ENCODE measurements around the gene PLD6.

Gene PLD6

DNA sequence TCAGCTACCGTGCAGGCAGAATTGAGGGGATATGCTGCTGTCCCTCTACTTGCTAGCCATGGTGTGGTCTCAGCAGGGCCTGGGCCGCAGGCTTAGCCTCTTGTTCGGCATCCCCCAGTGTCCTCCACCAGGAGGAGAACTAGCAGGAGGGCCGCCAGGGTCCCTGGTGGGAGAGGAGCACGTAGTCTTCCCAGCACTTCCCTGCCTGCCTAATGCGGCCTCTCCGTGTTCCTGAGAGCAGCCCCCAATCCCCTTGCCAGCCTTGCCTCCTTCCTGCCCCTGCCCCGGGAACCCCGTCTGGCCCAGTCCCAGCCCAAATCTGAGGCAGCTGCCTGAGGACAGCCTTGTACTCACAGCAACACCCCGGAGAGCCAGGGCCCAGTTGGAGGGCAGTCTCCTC is 38.1 kb downstream of the PLD6 start:
- H4K5ac ChIP-seq (ENCODE audit: low read length), result no peak overlapping the region
- no peak overlapping the region for H3K18ac ChIP-seq (ENCODE audit: low read length)
- no peak for DNase-seq
- H2BK15ac ChIP-seq (replicated peaks; ENCODE audit: low read depth), result no peak overlapping the region
- H3K79me1 ChIP-seq (ENCODE audit: low read length), result no peaks in the 10 kb centered on the region
- H3K79me2 ChIP-seq (ENCODE audit: control insufficient read depth, insufficient read depth, low read length), result no peaks in the 10 kb centered on the region
- H4K8ac ChIP-seq (ENCODE audit: low read depth, low read length), result no peak overlapping the region
- no peak overlapping the region for H3K4me3 ChIP-seq (ENCODE audit: low read length)
- no peak overlapping the region for H2BK120ac ChIP-seq (ENCODE audit: low read depth, low read length)
- H3K23ac ChIP-seq (ENCODE audit: low read length), result no peak overlapping the region
- no peaks in the 10 kb centered on the region for H3K4me1 ChIP-seq (ENCODE audit: control insufficient read depth, low read depth, low read length)
- H2AK5ac ChIP-seq (ENCODE audit: low read length), result no peak overlapping the region
- no peak overlapping the region for H3K9ac ChIP-seq (ENCODE audit: low read length)
- H3K36me3 ChIP-seq (ENCODE audit: control insufficient read depth, insufficient read depth, low read length), result peaks cover 1% of the 10 kb centered on the region
- no peak overlapping the region for H3K4me2 ChIP-seq (ENCODE audit: low read length)
- no peak overlapping the region for H3K56ac ChIP-seq (ENCODE audit: low read length)
- no peak overlapping the region for H3K4ac ChIP-seq (ENCODE audit: low read depth, low read length)
- no peak overlapping the region for H2BK5ac ChIP-seq (ENCODE audit: low read length)
- WGBS (ENCODE audit: extremely low coverage, insufficient coverage, low lambda C conversion rate), result no CpG with 5 or more reads among the region's 10 CpGs
- no peak overlapping the region for H3K27ac ChIP-seq (ENCODE audit: low read depth, low read length)
- no peaks in the 10 kb centered on the region for H3K27me3 ChIP-seq (ENCODE audit: insufficient read depth, low read length, poor library complexity)

DNA sequence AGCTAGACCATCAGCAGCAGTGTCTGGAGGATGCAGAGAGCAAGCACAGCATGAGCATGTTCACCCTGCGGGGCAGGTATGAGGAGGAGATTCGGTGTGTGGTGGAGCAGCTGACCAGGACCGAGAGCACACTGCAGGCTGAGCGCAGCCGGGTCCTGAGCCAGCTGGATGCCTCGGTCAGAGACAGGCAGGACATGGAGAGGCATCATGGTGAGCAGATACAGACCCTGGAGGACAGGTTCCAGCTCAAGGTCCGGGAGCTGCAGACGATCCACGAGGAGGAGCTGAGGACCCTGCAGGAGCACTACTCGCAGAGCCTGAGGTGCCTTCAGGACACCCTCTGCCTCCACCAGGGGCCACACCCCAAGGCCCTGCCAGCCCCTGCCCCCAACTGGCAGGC is 38.8 kb downstream of the PLD6 start:
- WGBS (ENCODE audit: extremely low coverage, insufficient coverage, low lambda C conversion rate), result no CpG with 5 or more reads among the region's 10 CpGs
- DNase-seq, result no peak
- Histone ChIP-seq H3K18ac (ENCODE audit: low read length) (no peak overlapping the region), H3K23ac (ENCODE audit: low read length) (no peak overlapping the region), H2BK120ac (ENCODE audit: low read depth, low read length) (no peak overlapping the region), H2AK5ac (ENCODE audit: low read length) (no peak overlapping the region), H4K5ac (ENCODE audit: low read length) (no peak overlapping the region), H3K79me2 (ENCODE audit: control insufficient read depth, insufficient read depth, low read length) (no peaks in the 10 kb centered on the region), H3K4me1 (ENCODE audit: control insufficient read depth, low read depth, low read length) (no peaks in the 10 kb centered on the region), H3K79me1 (ENCODE audit: low read length) (no peaks in the 10 kb centered on the region), H2BK5ac (ENCODE audit: low read length) (no peak overlapping the region), H2BK15ac (replicated peaks; ENCODE audit: low read depth) (no peak overlapping the region), H4K8ac (ENCODE audit: low read depth, low read length) (no peak overlapping the region), H3K27ac (ENCODE audit: low read depth, low read length) (no peak overlapping the region), H3K4me3 (ENCODE audit: low read length) (no peak overlapping the region), H3K36me3 (ENCODE audit: control insufficient read depth, insufficient read depth, low read length) (peaks cover 1% of the 10 kb centered on the region), H3K4ac (ENCODE audit: low read depth, low read length) (no peak overlapping the region), H3K27me3 (ENCODE audit: insufficient read depth, low read length, poor library complexity) (no peaks in the 10 kb centered on the region), H3K4me2 (ENCODE audit: low read length) (no peak overlapping the region), H3K56ac (ENCODE audit: low read length) (no peak overlapping the region), H3K9ac (ENCODE audit: low read length) (no peak overlapping the region)

DNA sequence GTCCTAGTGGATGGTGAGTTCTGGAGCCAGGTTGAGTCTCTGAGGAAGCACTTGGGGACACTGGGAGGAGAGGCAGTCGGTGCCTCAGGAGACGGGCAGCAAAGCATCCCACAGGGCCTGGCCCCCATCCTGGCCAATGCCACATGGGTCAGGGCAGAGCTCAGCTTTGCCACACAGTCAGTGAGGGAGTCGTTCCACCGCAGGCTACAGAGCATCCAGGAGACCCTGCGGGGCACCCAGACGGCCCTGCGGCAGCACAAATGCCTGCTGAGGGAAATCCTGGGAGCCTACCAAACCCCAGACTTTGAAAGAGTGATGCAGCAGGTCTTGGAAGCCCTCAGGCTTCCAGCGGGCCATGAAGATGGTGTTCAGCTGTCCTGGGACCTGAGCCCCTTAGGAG is 39.7 kb downstream of the PLD6 start:
- Histone ChIP-seq H2BK5ac (ENCODE audit: low read length) (no peak overlapping the region), H3K36me3 (ENCODE audit: control insufficient read depth, insufficient read depth, low read length) (no peaks in the 10 kb centered on the region), H4K5ac (ENCODE audit: low read length) (no peak overlapping the region), H2BK15ac (replicated peaks; ENCODE audit: low read depth) (no peak overlapping the region), H3K79me2 (ENCODE audit: control insufficient read depth, insufficient read depth, low read length) (no peaks in the 10 kb centered on the region), H3K27me3 (ENCODE audit: insufficient read depth, low read length, poor library complexity) (no peaks in the 10 kb centered on the region), H4K8ac (ENCODE audit: low read depth, low read length) (no peak overlapping the region), H3K79me1 (ENCODE audit: low read length) (no peaks in the 10 kb centered on the region), H3K4me3 (ENCODE audit: low read length) (no peak overlapping the region), H2AK5ac (ENCODE audit: low read length) (no peak overlapping the region), H3K18ac (ENCODE audit: low read length) (no peak overlapping the region), H3K4ac (ENCODE audit: low read depth, low read length) (no peak overlapping the region), H3K4me2 (ENCODE audit: low read length) (no peak overlapping the region), H3K4me1 (ENCODE audit: control insufficient read depth, low read depth, low read length) (no peaks in the 10 kb centered on the region), H3K23ac (ENCODE audit: low read length) (no peak overlapping the region), H2BK120ac (ENCODE audit: low read depth, low read length) (no peak overlapping the region), H3K56ac (ENCODE audit: low read length) (no peak overlapping the region), H3K27ac (ENCODE audit: low read depth, low read length) (no peak overlapping the region), H3K9ac (ENCODE audit: low read length) (no peak overlapping the region)
- no CpG with 5 or more reads among the region's 8 CpGs for WGBS (ENCODE audit: extremely low coverage, insufficient coverage, low lambda C conversion rate)
- no peak for DNase-seq

DNA sequence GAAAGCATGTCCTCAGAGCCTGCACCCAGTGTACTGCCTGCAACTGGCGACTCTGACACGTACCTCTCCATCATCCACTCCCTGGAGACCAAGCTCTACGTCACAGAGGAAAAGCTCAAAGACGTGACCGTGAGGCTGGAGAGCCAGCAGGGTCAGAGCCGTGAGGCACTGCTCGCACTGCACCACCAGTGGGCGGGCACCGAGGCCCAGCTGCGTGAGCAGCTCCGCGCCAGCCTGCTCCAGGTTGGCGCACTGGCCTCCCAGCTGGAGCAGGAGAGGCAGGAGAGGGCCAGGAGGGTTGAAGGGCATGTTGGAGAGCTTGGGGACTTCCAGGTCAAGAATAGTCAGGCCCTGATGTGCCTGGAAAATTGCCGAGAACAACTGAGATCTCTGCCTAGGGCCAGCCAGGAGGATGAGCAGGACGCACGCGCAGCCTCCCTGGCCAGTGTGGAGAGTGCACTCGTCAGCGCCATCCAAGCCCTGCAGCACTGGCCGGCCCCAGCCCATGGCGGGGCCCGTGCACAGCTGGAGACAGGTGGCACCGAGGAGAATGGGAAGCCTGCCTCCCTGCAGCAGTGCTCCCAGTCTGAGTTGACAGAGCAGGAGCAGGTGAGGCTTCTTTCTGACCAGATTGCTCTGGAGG is 40.3 kb downstream of the PLD6 start:
- Histone ChIP-seq H3K4me3 (ENCODE audit: low read length) (no peak overlapping the region), H3K56ac (ENCODE audit: low read length) (no peak overlapping the region)
- no CpG with 5 or more reads among the region's 23 CpGs for WGBS (ENCODE audit: extremely low coverage, insufficient coverage, low lambda C conversion rate)

GRCh38 chr17:17164676-17165075 is 41.5 kb downstream of the PLD6 start:
- H3K56ac ChIP-seq (ENCODE audit: low read length), result no peak overlapping the region
- no peak overlapping the region for H4K5ac ChIP-seq (ENCODE audit: low read length)
- no peak overlapping the region for H3K4me2 ChIP-seq (ENCODE audit: low read length)
- H2BK120ac ChIP-seq (ENCODE audit: low read depth, low read length), result no peak overlapping the region
- no peaks in the 10 kb centered on the region for H3K79me1 ChIP-seq (ENCODE audit: low read length)
- H3K4me3 ChIP-seq (ENCODE audit: low read length), result no peak overlapping the region
- H3K79me2 ChIP-seq (ENCODE audit: control insufficient read depth, insufficient read depth, low read length), result no peaks in the 10 kb centered on the region
- WGBS (ENCODE audit: extremely low coverage, insufficient coverage, low lambda C conversion rate), result no CpG with 5 or more reads among the region's 17 CpGs
- H3K4ac ChIP-seq (ENCODE audit: low read depth, low read length), result no peak overlapping the region
- DNase-seq, result no peak
- no peak overlapping the region for H3K27ac ChIP-seq (ENCODE audit: low read depth, low read length)
- no peak overlapping the region for H2AK5ac ChIP-seq (ENCODE audit: low read length)
- no peak overlapping the region for H4K8ac ChIP-seq (ENCODE audit: low read depth, low read length)
- no peaks in the 10 kb centered on the region for H3K27me3 ChIP-seq (ENCODE audit: insufficient read depth, low read length, poor library complexity)
- no peak overlapping the region for H2BK15ac ChIP-seq (replicated peaks; ENCODE audit: low read depth)
- no peak overlapping the region for H3K23ac ChIP-seq (ENCODE audit: low read length)
- H3K18ac ChIP-seq (ENCODE audit: low read length), result no peak overlapping the region
- H3K4me1 ChIP-seq (ENCODE audit: control insufficient read depth, low read depth, low read length), result no peaks in the 10 kb centered on the region
- H2BK5ac ChIP-seq (ENCODE audit: low read length), result no peak overlapping the region
- H3K9ac ChIP-seq (ENCODE audit: low read length), result no peak overlapping the region
- peaks cover 1% of the 10 kb centered on the region for H3K36me3 ChIP-seq (ENCODE audit: control insufficient read depth, insufficient read depth, low read length)

More for the DNA sequence above, 40.3 kb downstream of the PLD6 start:
- H2BK120ac ChIP-seq (ENCODE audit: low read depth, low read length), result no peak overlapping the region
- H3K27ac ChIP-seq (ENCODE audit: low read depth, low read length), result no peak overlapping the region
- no peak overlapping the region for H2BK5ac ChIP-seq (ENCODE audit: low read length)
- H3K36me3 ChIP-seq (ENCODE audit: control insufficient read depth, insufficient read depth, low read length), result no peaks in the 10 kb centered on the region
- H3K23ac ChIP-seq (ENCODE audit: low read length), result no peak overlapping the region
- DNase-seq, result no peak
- no peak overlapping the region for H3K18ac ChIP-seq (ENCODE audit: low read length)
- no peak overlapping the region for H2AK5ac ChIP-seq (ENCODE audit: low read length)
- H3K79me2 ChIP-seq (ENCODE audit: control insufficient read depth, insufficient read depth, low read length), result no peaks in the 10 kb centered on the region
- no peak overlapping the region for H3K4ac ChIP-seq (ENCODE audit: low read depth, low read length)
- H3K9ac ChIP-seq (ENCODE audit: low read length), result no peak overlapping the region
- H3K4me1 ChIP-seq (ENCODE audit: control insufficient read depth, low read depth, low read length), result no peaks in the 10 kb centered on the region
- no peak overlapping the region for H2BK15ac ChIP-seq (replicated peaks; ENCODE audit: low read depth)
- H3K79me1 ChIP-seq (ENCODE audit: low read length), result no peaks in the 10 kb centered on the region
- no peak overlapping the region for H3K4me2 ChIP-seq (ENCODE audit: low read length)
- no peaks in the 10 kb centered on the region for H3K27me3 ChIP-seq (ENCODE audit: insufficient read depth, low read length, poor library complexity)
- no peak overlapping the region for H4K5ac ChIP-seq (ENCODE audit: low read length)
- H4K8ac ChIP-seq (ENCODE audit: low read depth, low read length), result no peak overlapping the region

GRCh38 chr17:17164156-17164555 is 42.0 kb downstream of the PLD6 start:
- H2BK120ac ChIP-seq (ENCODE audit: low read depth, low read length), result no peak overlapping the region
- H3K27ac ChIP-seq (ENCODE audit: low read depth, low read length), result no peak overlapping the region
- H3K56ac ChIP-seq (ENCODE audit: low read length), result no peak overlapping the region
- no peak overlapping the region for H3K4me2 ChIP-seq (ENCODE audit: low read length)
- H3K79me2 ChIP-seq (ENCODE audit: control insufficient read depth, insufficient read depth, low read length), result no peaks in the 10 kb centered on the region
- H4K5ac ChIP-seq (ENCODE audit: low read length), result no peak overlapping the region
- H3K36me3 ChIP-seq (ENCODE audit: control insufficient read depth, insufficient read depth, low read length), result peaks cover 1% of the 10 kb centered on the region
- DNase-seq, result no peak
- no peaks in the 10 kb centered on the region for H3K4me1 ChIP-seq (ENCODE audit: control insufficient read depth, low read depth, low read length)
- H3K27me3 ChIP-seq (ENCODE audit: insufficient read depth, low read length, poor library complexity), result no peaks in the 10 kb centered on the region
- no CpG with 5 or more reads among the region's 25 CpGs for WGBS (ENCODE audit: extremely low coverage, insufficient coverage, low lambda C conversion rate)
- H2BK5ac ChIP-seq (ENCODE audit: low read length), result no peak overlapping the region
- no peak overlapping the region for H4K8ac ChIP-seq (ENCODE audit: low read depth, low read length)
- H3K79me1 ChIP-seq (ENCODE audit: low read length), result no peaks in the 10 kb centered on the region
- H3K23ac ChIP-seq (ENCODE audit: low read length), result no peak overlapping the region
- no peak overlapping the region for H2BK15ac ChIP-seq (replicated peaks; ENCODE audit: low read depth)
- H3K18ac ChIP-seq (ENCODE audit: low read length), result no peak overlapping the region
- no peak overlapping the region for H2AK5ac ChIP-seq (ENCODE audit: low read length)
- no peak overlapping the region for H3K4ac ChIP-seq (ENCODE audit: low read depth, low read length)
- H3K4me3 ChIP-seq (ENCODE audit: low read length), result no peak overlapping the region
- H3K9ac ChIP-seq (ENCODE audit: low read length), result no peak overlapping the region

Data from mesendoderm (in vitro differentiated cells).